ENCODE data around the gene OST4.

Gene OST4

DNA sequence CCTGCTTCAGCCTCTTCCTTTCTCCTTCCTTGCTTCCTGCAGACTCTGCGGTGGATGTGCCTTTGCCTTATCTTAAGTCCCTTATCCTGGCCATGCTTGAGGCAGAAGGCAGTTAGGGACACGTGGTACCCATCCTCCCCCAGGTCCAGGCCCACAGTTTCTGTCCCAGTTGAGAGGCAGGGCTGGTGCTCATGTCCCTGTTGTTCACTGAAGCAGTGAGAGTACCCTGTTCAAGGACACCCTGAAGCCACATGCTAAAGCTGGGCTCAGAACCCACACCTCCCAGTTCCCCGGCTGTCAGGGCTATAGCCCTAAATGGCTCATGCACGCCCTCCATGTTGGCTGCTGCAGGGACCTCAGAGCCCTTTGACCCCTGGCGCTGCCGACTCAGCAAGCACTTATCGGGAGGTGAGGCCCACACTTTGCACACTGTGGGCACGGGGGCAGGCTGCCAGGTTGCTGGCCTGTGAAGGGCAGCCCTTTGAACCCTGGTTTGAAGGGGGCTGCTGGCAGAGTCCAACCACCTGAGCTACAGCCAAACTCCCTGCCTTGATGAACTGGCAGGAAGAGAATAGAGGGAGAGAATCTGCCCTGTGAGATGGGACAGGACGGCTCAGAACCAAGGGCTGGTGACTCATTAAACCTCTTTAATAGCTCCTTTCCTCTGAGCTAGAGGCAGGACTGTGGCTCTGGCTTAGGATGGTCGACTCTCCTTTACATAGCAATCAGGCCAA lies 21.4 kb upstream of the OST4 start:
- DNase-seq, result no peak

- no peak for DNase-seq
These were observed 20.6 kb upstream of the OST4 start for GRCh38 chr2:27091746-27092695.

DNA sequence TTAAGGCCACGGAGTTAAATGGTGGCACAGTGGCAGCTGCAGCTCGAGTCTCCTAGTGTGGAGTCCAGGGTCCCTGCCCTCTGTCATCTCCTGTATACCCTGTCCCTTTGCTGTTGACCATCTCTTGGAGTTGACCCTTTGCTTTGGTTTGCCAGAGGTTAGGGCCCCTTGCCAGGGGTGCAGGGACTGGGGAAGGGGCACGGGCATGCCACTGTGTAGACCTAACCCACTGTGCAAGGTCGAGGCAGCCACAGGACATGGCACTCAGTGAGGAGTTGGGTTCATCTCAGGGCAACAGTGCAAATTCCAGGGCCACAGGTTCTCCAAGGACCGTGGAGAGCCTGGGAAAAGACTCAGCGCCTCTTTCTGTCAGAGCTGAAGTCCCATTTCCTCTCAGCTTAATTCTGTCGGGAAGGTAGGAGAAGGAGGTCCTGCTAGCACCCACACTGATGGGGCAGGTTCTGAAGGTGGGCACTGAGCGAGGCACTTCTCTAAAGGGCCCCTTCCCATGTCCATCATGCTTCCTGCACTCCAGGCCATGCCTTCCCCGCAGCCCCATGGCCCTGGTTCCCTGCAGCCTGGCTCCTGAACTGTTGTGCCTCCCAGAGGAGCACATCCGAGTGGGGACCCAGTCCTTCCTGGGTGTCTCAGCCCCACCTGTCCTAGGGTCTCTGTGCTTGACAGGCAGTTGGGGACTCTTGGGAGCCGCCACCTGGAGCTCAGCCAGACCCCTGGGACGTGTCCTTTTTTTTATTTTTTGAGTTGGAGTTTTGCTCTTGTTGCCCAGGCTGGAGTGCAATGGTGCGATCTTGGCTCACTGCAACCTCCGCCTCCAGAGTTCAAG lies 17.9 kb upstream of the OST4 start:
- no peak for DNase-seq

DNA sequence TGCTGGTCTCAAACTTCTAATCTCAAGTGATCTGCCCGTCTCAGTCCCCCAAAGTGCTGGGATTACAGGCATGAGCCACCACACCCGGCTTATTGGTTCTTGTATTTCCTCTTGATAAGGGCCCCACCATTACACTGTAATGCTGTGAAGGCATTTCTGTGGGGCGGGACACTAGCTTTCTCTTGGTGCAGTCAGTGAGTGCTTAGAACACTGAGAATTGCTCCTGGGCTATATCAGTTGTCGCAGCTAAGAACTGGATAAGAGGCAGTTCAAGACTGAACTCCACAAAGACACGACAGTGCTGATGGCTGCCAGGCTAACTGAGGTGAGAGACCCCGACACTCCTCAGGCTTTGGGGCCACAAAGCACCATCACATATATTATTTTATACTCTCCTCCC lies 17.2 kb upstream of the OST4 start:
- DNase-seq, result no peak

DNA sequence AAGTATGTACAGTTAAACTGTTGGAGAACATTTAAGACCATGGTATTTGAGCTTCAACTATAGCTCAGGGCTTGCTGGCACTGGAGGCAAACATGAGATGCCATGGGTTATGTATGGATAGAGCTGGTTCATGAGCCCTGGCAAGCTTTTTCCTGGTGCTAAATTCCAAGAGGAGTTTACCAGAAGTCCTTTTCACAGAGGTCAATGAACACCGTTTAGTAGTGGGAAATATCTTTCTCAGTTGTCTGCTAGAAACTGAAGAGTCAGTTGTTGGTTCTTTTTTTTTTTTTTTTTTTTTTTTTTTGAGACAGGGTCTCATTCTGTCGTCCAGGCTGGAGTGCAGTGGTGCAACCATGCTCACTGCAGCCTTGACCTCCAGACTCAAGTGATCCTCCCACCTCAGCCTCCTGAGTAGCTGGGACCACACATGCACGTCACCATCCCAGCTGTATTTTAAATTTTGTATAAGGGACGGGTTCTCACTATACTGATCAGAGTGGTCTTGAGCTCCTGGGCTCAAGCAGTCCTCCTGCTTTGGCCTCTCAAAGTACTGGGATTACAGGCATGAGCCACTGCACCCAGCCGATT lies 16.5 kb upstream of the OST4 start:
- DNase-seq, result no peak

DNA sequence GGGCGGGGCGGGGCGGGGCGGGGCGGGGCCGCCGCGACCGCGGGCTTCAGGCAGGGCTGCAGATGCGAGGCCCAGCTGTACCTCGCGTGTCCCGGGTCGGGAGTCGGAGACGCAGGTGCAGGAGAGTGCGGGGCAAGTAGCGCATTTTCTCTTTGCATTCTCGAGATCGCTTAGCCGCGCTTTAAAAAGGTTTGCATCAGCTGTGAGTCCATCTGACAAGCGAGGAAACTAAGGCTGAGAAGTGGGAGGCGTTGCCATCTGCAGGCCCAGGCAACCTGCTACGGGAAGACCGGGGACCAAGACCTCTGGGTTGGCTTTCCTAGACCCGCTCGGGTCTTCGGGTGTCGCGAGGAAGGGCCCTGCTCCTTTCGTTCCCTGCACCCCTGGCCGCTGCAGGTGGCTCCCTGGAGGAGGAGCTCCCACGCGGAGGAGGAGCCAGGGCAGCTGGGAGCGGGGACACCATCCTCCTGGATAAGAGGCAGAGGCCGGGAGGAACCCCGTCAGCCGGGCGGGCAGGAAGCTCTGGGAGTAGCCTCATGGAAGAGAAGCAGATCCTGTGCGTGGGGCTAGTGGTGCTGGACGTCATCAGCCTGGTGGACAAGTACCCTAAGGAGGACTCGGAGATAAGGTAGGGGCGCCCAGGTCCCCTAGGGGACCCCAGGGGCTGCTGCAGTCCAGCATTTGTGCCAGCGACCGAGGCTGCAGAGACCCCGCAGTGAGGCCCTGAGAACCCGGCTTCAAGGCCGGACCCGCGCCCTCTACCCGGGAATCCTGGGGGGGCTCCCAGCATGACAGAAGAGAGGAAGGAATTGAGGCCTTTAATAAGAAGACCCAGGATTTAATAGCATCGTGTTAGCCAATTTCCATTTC lies 15.5 kb upstream of the OST4 start, which contains the start of gene KHK:
Gene KHK (plus strand): TSS at position 49 of the 870 bp plus-strand sequence. CDS start 488 bp downstream, at position 537.
- no peak for DNase-seq

DNA sequence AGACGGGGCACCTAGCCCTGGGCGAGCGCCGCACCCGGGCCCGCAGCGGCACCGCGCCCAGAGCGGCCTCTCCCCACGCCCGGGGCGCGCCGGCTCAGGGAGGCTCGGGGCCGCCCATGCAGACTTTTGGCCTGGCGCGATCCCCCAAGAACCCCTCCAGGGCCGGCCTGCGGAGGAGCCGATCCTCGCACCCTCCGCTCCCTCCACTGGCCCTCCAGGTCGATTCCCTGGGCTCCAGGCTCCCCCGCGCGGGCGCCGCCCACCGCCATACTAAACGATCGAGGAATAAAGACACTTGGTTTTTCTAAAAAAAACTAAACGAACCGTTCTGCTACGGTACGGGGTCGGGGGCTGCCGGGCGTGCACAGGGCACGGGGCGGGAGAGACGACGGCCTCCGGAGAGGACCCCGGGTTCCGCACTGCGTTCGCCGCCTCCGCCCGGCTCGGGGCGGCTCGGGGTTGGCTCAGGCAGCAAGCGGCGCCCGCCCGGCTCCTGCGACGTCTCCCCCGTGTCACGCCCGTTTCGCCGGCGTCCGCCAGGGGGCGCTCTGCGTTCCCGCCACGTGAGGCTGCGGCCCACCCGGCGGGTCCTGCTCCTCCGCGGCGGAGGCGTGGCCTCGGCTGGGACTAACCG lies 14.8 kb upstream of the OST4 start:
- peak; percentile 82 for DNase-seq

- DNase-seq, result no peak
These were observed 14.2 kb upstream of the OST4 start for GRCh38 chr2:27085673-27086089.

- DNase-seq, result no peak
These were observed 13.7 kb upstream of the OST4 start for GRCh38 chr2:27085062-27085672.

GRCh38 chr2:27084297-27085061 lies 13.0 kb upstream of the OST4 start:
- no peak for DNase-seq

GRCh38 chr2:27083410-27084296 lies 12.2 kb upstream of the OST4 start:
- no peak for DNase-seq

GRCh38 chr2:27082773-27083409 lies 11.4 kb upstream of the OST4 start:
- no peak for DNase-seq

- DNase-seq, result no peak
These were observed 10.7 kb upstream of the OST4 start for GRCh38 chr2:27081984-27082772.

- DNase-seq, result no peak
These were observed 9.1 kb upstream of the OST4 start for GRCh38 chr2:27080603-27080936.

GRCh38 chr2:27080140-27080469 lies 8.7 kb upstream of the OST4 start:
- no peak for DNase-seq

DNA sequence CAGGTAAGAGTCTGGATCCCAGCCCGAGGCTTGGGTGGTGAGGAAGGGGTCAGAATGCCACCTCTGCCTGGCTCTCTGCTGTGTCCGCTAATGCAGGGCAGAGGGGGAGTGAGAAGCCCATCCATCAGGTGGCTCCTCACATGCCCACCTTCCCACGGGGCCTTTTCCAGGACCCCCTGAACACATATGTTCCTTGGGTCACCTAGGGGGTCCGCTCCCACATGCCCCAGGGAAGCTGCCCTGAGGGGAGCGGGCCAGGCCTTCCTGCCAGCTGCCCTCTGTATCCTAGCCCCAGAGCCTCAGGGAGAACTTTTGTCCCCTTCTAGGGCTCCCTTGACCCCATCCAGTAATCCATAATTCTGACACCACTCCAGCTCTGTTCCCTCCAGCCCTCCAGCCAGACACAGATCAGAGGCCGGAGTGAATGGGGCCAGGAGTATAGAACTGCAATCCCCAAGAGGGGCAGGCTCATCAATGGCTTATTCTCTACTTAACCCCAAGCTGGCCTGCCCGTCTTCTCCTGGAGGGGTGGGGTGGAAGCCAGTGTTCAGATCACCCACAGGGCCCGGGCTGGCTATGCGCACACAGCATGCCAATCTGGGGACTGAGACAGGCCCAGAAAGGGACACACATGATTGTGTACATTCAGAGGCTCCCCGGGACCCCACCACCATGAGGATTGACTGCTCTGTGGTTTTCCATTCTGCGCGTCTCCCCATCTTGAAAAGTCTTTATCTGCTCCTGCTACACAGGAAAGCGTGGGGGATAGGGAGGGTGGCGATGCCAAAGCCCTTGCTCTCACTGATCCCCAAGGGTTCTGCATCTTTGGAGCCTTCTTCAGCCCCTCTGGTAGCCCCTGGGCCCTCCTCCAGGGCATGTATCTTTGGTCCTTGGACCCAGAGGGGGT lies 8.0 kb upstream of the OST4 start:
- no peak for DNase-seq

All from NCI-H2107 (cell line).